ENCODE measurements around the gene LSAMP. TPM values are rescaled to one million over a fixed set of nuclear protein-coding genes. Genes with fewer than 3 reads are reported as not detected.
A peak's percentile ranks its signal among the peaks of the same experiment; 100 is the strongest.
"Not testable (repeated sequence)": the region's sequence is repeated elsewhere in the genome, so short reads cannot be mapped to it uniquely, and the experiment has no call there.

LSAMP gene
- total RNA-seq, 1 experiment from 2014 or later, result not detected

GRCh38 chr3:115845986-115846385 lies 599.3 kb downstream of the LSAMP start:
- no peak for DNase-seq (ENCODE audit: low spot score)

- not testable (repeated sequence) for DNase-seq (ENCODE audit: low spot score)
Measured at GRCh38 chr3:115844729-115845128, 600.6 kb downstream of the LSAMP start.

- DNase-seq (ENCODE audit: low spot score), result no peak
Measured at GRCh38 chr3:115843206-115843605, 602.1 kb downstream of the LSAMP start.

GRCh38 chr3:115839246-115839645 lies 606.0 kb downstream of the LSAMP start:
- DNase-seq (ENCODE audit: low spot score), result no peak

DNA sequence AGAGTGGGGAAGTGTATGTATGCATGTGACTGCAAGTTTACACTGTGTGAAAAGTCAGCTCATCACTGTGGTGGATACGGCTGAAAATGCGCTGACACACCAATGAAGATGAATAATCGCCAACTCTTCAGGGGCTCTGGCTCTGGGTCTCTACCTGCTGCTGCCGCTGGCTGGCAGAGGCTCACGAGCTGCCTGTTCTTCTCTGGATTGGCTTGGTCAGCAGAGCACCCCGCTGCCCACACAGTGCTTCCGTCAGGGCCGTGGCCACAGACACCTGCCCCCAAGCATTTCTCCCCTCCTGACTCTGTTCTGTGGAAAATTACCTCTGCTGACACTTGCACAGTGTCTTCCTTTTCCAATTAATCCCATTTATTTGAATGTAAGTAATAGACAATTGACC lies 606.5 kb downstream of the LSAMP start:
- DNase-seq (ENCODE audit: low spot score), result no peak

DNA sequence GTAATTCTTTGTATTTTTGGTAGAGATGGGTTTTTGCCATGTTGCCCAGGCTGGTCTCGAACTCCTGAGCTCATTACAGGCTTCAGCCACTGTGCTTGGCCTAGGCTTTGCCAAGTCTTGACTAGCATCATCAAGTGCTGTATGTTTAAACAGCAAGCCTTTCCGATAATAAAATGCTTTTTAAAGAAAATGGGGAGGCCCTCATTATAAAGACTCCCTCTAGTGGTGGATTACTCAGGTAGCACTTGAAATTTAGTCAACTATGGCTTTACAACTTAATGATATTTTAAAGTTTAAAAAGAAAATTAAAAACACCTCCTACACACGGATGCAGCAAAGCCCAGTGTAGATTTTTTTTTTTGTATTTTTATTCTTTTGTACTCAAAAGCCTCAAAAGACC lies 608.3 kb downstream of the LSAMP start:
- DNase-seq (ENCODE audit: low spot score), result peak; percentile 55

DNA sequence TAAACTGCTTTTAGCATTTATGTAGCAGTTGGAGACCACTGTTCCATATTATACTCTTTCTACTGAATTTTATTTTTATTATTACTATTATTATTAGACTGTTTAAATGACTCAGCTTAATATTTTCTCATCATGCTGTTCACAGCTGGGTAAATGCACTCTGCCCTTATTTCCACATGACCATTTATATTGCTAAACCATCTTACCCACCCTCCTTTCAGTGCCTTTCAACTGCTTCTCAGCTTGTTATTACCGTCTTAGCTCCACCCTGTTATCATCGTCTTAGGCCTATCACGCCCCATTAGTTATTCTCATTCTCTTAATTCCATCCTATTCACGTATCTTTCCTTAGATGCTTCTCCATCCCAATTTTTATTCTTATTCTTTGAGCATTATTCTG lies 609.3 kb downstream of the LSAMP start:
- DNase-seq (ENCODE audit: low spot score), result peak; percentile 61

- no peak for DNase-seq (ENCODE audit: low spot score)
Measured at GRCh38 chr3:115834068-115834467, 611.2 kb downstream of the LSAMP start.

DNA sequence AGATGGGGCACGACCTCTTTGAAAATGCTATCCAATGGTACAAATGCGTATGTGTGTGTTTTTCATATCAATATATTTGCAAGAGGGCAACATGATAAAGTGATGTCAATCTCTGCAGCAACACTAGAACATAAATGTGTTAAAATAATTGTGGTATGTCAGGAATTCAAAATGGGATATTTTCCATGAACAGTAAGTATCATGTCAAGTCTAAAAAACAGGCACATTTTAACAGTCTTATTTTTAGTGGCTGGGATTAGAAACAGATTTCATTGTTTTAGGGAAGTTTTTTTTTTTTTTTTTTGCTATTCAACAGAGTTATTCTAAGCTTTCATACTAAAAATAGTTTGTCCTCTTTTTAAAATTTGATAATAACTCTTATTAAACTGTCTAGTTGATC lies 612.2 kb downstream of the LSAMP start:
- DNase-seq (ENCODE audit: low spot score), result no peak

- no peak for DNase-seq (ENCODE audit: low spot score)
Measured at GRCh38 chr3:115832265-115832664, 613.0 kb downstream of the LSAMP start.

GRCh38 chr3:115831864-115832263 lies 613.4 kb downstream of the LSAMP start:
- no peak for DNase-seq (ENCODE audit: low spot score)

DNA sequence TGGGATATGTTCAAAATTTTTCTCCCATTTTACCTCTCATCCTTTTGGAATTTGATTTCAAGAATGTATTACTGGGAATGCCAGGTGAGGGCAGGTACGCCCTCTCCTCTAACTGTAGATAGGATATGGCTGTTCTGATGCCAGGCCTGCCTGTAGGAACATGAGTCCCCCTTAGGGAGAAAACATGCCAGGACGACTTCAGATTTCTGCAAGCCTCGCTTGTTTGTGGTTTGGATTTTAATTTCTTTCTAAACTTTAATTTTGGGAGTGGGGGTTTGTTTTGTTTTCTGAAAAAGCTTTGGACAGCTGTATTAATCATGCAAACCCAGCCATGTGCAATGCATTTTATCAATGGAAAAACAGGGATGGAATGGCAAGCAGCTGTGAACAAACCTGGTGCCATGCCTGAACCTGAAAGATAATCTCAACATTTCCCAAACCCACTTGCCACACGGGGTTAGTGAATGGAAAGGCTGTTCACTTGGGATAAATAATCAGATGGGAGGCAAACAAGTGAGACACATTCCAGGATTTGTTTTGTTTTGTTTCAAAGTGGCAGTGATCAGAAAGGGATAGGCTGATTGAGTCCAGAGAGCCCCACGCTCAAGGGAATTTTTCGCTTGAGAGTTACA lies 614.4 kb downstream of the LSAMP start:
- no peak for DNase-seq (ENCODE audit: low spot score)

DNA sequence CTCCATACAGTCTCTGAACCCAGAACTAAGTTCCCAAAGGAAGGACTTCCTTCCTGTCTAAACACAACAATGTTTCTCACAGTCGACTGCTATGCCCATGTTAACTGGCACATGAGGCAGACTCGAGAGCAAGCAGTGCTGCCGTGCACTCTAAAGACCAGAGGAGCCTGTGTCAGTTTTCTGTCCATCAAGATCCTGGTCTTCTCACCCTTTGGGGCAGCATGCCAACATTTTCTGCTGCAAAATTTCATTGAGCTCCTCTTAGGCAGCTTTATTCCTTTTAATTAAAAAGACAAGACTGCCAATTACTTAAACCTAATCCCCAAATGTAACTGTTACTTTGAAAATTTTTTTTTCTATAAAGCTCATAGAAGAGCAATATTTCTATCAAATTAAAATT lies 616.9 kb downstream of the LSAMP start:
- no peak for DNase-seq (ENCODE audit: low spot score)

- DNase-seq (ENCODE audit: low spot score), result no peak
Measured at GRCh38 chr3:115827495-115827894, 617.8 kb downstream of the LSAMP start.

GRCh38 chr3:115825046-115825445 lies 620.2 kb downstream of the LSAMP start:
- no peak for DNase-seq (ENCODE audit: low spot score)

DNA sequence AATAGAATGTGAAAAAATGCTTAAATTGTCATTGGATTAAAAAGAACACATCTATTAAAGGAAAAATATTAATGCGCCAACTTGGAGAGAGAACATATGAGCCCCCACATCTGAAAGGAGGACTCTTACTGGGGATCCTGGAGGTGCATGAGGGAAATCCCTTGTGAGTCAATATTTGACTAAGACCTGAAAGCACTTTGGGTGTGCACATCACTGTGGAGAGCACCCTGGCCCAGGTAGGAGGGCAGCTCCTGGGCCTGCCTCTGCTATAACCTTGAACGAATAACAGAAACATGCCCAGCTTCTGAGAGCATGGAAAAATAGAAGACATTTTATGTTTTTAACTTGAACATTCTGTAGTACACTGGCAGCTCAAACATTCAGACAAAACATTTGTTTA lies 622.2 kb downstream of the LSAMP start:
- no peak for DNase-seq (ENCODE audit: low spot score)

DNA sequence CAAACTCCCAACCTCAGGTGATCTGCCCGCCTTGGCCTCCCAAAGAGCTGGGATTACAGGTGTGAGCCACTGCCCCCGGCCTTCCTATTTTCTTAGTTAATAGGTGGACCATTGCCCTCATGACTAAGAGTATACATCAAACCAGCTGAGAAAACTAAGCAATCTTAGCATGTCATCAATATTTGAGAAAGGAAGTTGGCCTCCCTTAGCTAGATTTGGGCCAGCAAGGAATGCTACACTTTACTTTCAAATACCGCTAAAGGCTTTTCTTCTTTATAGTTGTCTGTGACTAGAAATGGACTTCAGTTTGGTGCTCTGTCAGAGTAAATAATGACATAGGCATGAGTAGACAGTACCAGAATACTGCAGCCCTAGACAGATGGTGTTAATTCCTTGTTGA lies 622.7 kb downstream of the LSAMP start:
- no peak for DNase-seq (ENCODE audit: low spot score)

GRCh38 chr3:115819785-115820384 lies 625.4 kb downstream of the LSAMP start:
- DNase-seq (ENCODE audit: low spot score), result peak; percentile 93

GRCh38 chr3:115814778-115815380 lies 630.4 kb downstream of the LSAMP start:
- DNase-seq (ENCODE audit: low spot score), result peak; percentile 95

DNA sequence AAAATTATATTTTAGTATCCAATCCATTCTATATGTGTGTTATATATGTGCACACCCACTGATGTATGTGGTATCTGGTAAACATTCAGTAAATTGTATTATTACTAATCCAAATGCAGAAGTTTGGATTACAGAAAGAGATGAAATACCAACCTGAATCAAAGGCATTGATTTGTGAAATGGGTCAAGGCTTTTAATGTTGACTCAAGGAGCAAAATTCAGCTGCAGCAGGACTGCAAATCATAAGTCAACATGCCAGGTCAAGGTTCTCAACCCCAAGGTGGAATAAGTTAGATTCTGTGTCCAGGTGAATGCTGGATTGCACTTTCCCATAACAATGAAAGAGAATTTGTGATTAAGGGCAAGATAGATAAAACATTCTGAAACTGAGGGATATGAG lies 631.3 kb downstream of the LSAMP start:
- no peak for DNase-seq (ENCODE audit: low spot score)

- DNase-seq (ENCODE audit: low spot score), result no peak
Measured at GRCh38 chr3:115808816-115809215, 636.5 kb downstream of the LSAMP start.

DNA sequence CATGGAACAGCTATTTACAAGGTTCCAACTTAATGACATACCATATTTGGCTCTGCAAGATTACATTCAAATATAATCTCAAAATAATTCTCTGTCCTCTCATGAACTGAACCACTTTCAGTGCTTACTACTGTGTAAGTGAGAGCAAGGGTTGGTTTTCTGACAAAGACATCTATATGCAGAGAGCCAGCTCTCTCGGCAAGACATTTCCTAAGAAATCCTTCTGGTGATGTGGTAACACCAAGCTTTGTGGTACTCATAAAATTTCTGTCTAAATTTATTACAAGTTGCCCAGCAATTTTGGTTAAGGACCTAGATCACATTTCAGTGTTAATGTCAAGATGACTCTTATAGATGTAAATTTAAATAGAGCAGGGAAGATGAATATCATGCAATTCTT lies 637.0 kb downstream of the LSAMP start:
- DNase-seq (ENCODE audit: low spot score), result no peak

- no peak for DNase-seq (ENCODE audit: low spot score)
Measured at GRCh38 chr3:115806501-115806900, 638.8 kb downstream of the LSAMP start.
